AG04450 (cell line): ENCODE results near the gene SNAPIN. TPM values are rescaled to one million over a fixed set of nuclear protein-coding genes. Genes with fewer than 3 reads are reported as not detected.

ENCODE experiments used
- CTCF ChIA-PET: fragments of 300-600, 350-600 bp; formaldehyde crosslinking; extraction: SDS; loops from one replicate; lab custom pipeline; 2022; ENCODE audit warnings: antibody characterized with exemption, inconsistent platforms; lab: Charles Lee
- POLR2A ChIA-PET: fragments of 350-600 bp; formaldehyde crosslinking; extraction: SDS; loops from one replicate; lab custom pipeline; 2021; ENCODE audit warnings: antibody characterized with exemption, inconsistent platforms; lab: Yijun Ruan, JAX
- DNase-seq: peaks from one replicate; pipeline ENCODE4 v3.0.0-alpha.2; 2011; ENCODE audit warnings: low read depth, low spot score
- H3K27ac ChIP-seq: one replicate; pipeline ENCODE4 v1.5.1; 2012; ENCODE audit warnings: low read depth, low read length, control low read depth
- H3K27me3 ChIP-seq: one replicate; pipeline ENCODE4 v1.6.0; 2012; ENCODE audit warnings: low read length; ENCODE audit not compliant: control insufficient read depth, insufficient read depth
- H3K4me3 ChIP-seq: 2 replicates; pipeline ENCODE4 v1.5.1; 2011; ENCODE audit warnings: mild to moderate bottlenecking, low read depth, low read length, control low read depth
- H3K9me3 ChIP-seq: 2 replicates; pipeline ENCODE4 v1.5.1; 2012; ENCODE audit warnings: low read length; ENCODE audit not compliant: control insufficient read depth, insufficient read depth
- polyA plus RNA-seq: library from polyadenylated mRNA; depleted of rRNA; stranded (reverse); fragments of >200 nt; gene quantifications from 2 replicates; pipeline ENCODE4 v1.2.3, GENCODE V29; 2011
- TF ChIP-seq, protein P1 (sequence below): IDR thresholded peaks from 2 replicates; pipeline ENCODE4 v1.5.1; 2011; ENCODE audit warnings: low read depth, low read length, control low read depth, inconsistent platforms

Gene SNAPIN
- polyA plus RNA-seq, 1 experiment, result 56.8 TPM

DNA sequence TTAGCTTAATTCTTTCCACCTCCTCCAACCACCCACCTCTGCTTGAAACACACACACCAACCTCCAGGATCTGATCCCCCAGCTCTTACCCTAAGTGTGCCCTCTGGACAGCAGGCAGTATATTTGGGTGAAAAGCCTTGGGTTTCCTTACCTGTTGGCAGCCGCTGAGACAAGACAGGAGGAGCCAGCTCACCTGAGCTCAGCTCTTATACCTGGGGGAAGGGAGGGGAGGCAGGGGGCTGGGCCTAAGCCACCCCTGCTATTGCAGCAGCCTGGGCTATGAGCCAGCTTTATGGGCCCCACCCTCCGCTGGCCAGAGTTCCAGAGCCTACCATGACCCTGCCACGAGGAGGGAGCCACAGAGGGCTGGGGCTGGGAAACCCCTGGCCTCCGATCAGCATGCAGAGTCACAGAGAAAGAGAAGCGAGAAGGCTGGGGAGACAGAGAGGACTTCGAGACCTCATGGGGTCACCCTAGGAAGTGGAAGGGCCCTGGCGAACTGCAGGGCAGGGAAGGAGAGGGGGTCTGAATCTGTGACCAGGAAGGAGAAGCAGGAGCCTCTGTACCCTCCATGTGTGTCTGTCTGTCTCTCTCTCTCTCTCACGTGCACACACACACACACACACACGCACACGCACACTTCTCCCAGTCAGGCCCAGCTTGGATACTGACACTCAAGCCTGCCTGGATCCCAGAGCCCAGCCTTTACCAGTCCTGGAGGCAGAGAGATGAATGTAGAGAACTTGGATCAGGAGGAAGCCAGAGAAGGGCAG is 42.2 kb upstream of the SNAPIN start, which contains the start of gene S100A14:
S100A14 (minus strand) TSS at position 182 of the 773 bp plus-strand sequence. CDS start 467 bp downstream, outside the sequence.
- no peaks in the 10 kb centered on the region; the same call in 1 of the 2 replicates for H3K9me3 ChIP-seq
- CTCF ChIA-PET, result interaction anchor here (0.8 to 9.3 kb wide), 4 partner anchors 12 to 106 kb away, joined by 3 to 80 read pairs (median 39); partner anchors contain the start of genes S100A1 and S100A13
- H3K27me3 ChIP-seq, result no peaks in the 10 kb centered on the region
- POLR2A ChIA-PET, result interaction anchor here (0.8 to 5.4 kb wide), 4 partner anchors 11 to 110 kb away, joined by 3 to 45 read pairs (median 12); partner anchors contain the start of genes CHTOP, S100A1 and S100A13
- H3K4me3 ChIP-seq, result no peak within 1 kb of the TSS
- DNase-seq, result no peak
- TF ChIP-seq, protein P1, sequence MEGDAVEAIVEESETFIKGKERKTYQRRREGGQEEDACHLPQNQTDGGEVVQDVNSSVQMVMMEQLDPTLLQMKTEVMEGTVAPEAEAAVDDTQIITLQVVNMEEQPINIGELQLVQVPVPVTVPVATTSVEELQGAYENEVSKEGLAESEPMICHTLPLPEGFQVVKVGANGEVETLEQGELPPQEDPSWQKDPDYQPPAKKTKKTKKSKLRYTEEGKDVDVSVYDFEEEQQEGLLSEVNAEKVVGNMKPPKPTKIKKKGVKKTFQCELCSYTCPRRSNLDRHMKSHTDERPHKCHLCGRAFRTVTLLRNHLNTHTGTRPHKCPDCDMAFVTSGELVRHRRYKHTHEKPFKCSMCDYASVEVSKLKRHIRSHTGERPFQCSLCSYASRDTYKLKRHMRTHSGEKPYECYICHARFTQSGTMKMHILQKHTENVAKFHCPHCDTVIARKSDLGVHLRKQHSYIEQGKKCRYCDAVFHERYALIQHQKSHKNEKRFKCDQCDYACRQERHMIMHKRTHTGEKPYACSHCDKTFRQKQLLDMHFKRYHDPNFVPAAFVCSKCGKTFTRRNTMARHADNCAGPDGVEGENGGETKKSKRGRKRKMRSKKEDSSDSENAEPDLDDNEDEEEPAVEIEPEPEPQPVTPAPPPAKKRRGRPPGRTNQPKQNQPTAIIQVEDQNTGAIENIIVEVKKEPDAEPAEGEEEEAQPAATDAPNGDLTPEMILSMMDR, result no peak
- peak within 1 kb of the TSS; percentile 11 for H3K27ac ChIP-seq

DNA sequence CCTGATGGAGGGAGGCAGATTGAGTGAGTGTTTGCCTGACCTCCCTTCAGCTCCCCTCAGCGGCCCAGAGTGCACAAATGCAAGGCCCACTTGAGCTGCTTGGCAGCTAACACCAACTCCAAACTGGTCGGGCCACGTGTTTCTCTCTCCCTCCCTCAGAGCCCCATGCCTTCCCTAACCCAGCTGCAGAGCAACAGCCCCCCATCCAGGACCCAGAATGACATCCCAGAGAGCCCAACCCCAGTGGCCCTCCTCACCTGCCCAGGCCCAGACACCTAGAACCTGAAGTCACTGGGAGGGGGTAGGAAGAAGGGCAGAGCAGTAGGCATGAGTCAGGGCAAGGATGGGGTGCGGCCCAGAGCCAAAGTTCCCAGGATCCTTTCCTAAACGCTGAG is 41.6 kb upstream of the SNAPIN start:
- Histone ChIP-seq H3K4me3 (no peak overlapping the region), H3K9me3 (no peaks in the 10 kb centered on the region; the same call in 1 of the 2 replicates), H3K27ac (peak overlapping the region; percentile 11), H3K27me3 (no peaks in the 10 kb centered on the region)
- CTCF ChIA-PET, result interaction anchor here (1.1 to 9.3 kb wide), 5 partner anchors 11 to 265 kb away, joined by 4 to 80 read pairs (median 29); partner anchors contain the start of genes S100A1 and S100A13
- POLR2A ChIA-PET, result interaction anchor here (1.4 to 5.4 kb wide), 3 partner anchors 10 to 83 kb away, joined by 5 to 45 read pairs (median 8); partner anchors contain the start of genes S100A1 and S100A13
- DNase-seq, result no peak
- TF ChIP-seq, protein P1, result no peak

DNA sequence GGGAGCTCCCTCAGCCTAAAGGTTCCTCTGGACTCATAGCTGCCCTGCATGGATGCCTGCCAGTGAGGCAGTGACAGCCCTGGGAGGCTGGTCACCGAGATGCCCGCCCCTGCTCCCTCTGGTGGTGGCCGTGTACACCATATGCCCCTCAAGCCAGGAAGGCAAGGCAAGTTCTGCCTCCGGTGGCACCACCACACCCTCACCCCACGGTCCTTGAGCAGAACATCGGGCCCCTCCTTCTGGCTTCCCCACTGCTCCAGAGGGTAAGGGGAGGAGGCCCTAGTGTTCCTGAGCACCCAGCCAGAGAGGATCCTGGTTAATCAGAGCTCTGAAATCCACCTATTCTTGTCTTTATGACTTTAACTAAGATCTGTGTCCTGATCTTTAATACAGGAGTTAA is 40.8 kb upstream of the SNAPIN start:
- Histone ChIP-seq H3K4me3 (no peak overlapping the region), H3K27ac (no peak overlapping the region), H3K9me3 (no peaks in the 10 kb centered on the region; the same call in 1 of the 2 replicates), H3K27me3 (no peaks in the 10 kb centered on the region)
- CTCF ChIA-PET, result interaction anchor here (1.4 to 9.3 kb wide), 6 partner anchors 10 to 265 kb away, joined by 3 to 80 read pairs (median 21); partner anchors contain the start of genes S100A1 and S100A13
- TF ChIP-seq, protein P1, result peak; percentile 61
- POLR2A ChIA-PET, result interaction anchor here (1.4 to 5.4 kb wide), 3 partner anchors 10 to 84 kb away, joined by 5 to 45 read pairs (median 8); partner anchors contain the start of genes S100A1 and S100A13
- DNase-seq, result no peak

DNA sequence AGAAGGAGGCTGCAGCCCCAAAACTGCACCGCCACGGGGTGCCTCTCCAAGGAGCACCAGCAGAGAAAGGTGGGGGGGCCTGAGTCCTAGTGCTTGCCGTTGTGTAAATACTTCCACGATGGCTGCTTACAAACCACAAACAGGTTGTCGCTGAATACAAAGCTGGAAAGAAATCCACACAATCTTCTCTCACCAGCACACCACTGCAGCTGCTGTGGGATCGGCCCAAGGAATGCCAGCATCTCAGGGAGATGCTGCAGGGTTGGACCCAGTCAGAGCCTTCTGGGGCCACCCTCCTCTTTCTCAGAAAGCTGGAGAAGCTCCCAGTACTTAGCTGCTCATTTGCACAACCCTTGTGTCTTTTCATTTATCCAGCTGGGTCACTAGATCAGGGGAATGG is 39.3 kb upstream of the SNAPIN start:
- DNase-seq, result no peak
- Histone ChIP-seq H3K27me3 (no peaks in the 10 kb centered on the region), H3K4me3 (no peak overlapping the region), H3K9me3 (no peaks in the 10 kb centered on the region; the same call in 1 of the 2 replicates), H3K27ac (no peak overlapping the region)
- POLR2A ChIA-PET, result interaction anchor here (0.6 to 5.4 kb wide), 2 partner anchors 8 to 45 kb away, joined by 3 to 45 read pairs; partner anchors contain the start of genes S100A1 and S100A13
- TF ChIP-seq, protein P1, result no peak
- CTCF ChIA-PET, result interaction anchor here (0.9 to 7.1 kb wide), 8 partner anchors 8 to 267 kb away, joined by 3 to 74 read pairs (median 10); partner anchors contain the start of genes S100A1 and S100A13
